Activated naive CD4-positive, alpha-beta T cell treated with anti-CD3 and anti-CD28 coated beads, Interleukin-2, amount 50 U/mL, for 72 hours (primary cell): Measurements from ENCODE around the gene TEPSIN. TPM values are rescaled to one million over a fixed set of nuclear protein-coding genes. Genes with fewer than 3 reads are reported as not detected.
A peak's percentile ranks its signal among the peaks of the same experiment; 100 is the strongest.

Source experiments
- ATAC-seq, 2 donors: fragments of 150-1000 bp; cut with Tn5 transposase; 2 replicates each; pipeline ENCODE4 v1.10.0; 2021; ENCODE audit warnings: mild to moderate bottlenecking in 2 of 2, moderate library complexity in 2 of 2
- DNase-seq, 2 donors: peaks; one replicate each; pipeline ENCODE4 v3.0.0; 2021 to 2022; ENCODE audit warnings: low spot score in 2 of 2
- H3K27ac Mint-ChIP-seq, 2 donors: one replicate each; pipeline ENCODE4 v1.8.0; 2022; ENCODE audit warnings: mild to moderate bottlenecking in 2 of 2, mixed read lengths in 2 of 2
- H3K36me3 Mint-ChIP-seq, 2 donors: one replicate each; pipeline ENCODE4 v1.8.0; 2022; ENCODE audit warnings: mixed read lengths in 2 of 2
- H3K9me3 Mint-ChIP-seq, 2 donors: one replicate each; pipeline ENCODE4 v1.8.0; 2022; ENCODE audit warnings: mixed read lengths in 2 of 2
- total RNA-seq, 2 donors: library from RNA; stranded (reverse); gene quantifications; one replicate each; pipeline ENCODE4 v1.2.3, GENCODE V29; 2022

The TEPSIN gene
- total RNA-seq, 2 donors from 2014 or later = 23.2 to 38.7 TPM

- DNase-seq (no peak), ATAC-seq (peak in 1 of 2 donors; percentile 13)
- peak overlapping the region; percentile 21 to 79 for H3K27ac Mint-ChIP-seq
- peaks cover 2 to 12% of the 10 kb centered on the region in 2 donors for H3K36me3 Mint-ChIP-seq
- no peaks in the 10 kb centered on the region for H3K9me3 Mint-ChIP-seq
Observed at GRCh38 chr17:81245024-81245664, 6.3 kb upstream of the TEPSIN start.

DNA sequence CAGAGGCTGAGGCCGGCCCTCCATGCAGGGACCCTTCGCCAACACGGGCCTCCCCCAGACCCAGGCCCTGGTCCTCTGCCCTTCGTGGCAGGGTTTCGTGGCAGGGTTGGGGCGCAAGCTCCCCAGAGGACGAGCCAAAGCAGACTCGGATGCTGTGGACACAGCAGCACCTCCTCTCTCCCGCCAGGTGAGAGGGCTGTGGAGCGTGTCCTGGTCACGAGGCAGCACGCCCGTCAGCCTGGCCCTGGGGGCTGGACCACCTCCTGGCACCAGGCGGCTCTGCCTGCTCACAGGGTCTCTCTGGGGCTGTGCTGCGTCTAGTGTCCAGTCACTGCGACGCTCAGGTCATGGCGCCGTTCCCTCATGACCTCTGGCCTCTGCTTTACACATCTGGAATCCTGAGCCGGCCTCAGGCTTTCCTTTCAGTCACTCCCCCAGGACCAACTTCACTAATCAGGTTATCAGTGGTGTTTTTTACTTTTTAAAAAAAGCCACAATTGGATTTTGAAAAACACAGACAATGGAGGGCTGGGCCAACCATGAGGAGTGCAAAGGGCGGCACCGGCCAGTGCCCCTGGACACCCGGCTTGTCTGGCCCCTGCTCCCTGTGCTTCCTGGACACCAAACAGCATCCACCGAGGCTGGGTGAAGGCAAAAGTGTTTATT is 5.6 kb upstream of the TEPSIN start:
- Mint-ChIP-seq H3K36me3 (peaks cover 8 to 18% of the 10 kb centered on the region in 2 donors), H3K9me3 (no peaks in the 10 kb centered on the region), H3K27ac (peak overlapping the region; percentile 21 to 79)
- no peak for ATAC-seq
- DNase-seq = no peak

GRCh38 chr17:81243333-81243664 is 4.4 kb upstream of the TEPSIN start:
- Mint-ChIP-seq H3K27ac (no peak overlapping the region), H3K9me3 (no peaks in the 10 kb centered on the region), H3K36me3 (peaks cover 8 to 18% of the 10 kb centered on the region in 2 donors)
- ATAC-seq = no peak
- DNase-seq = no peak

GRCh38 chr17:81242421-81243332 is 3.8 kb upstream of the TEPSIN start:
- ATAC-seq = no peak
- DNase-seq = no peak
- Mint-ChIP-seq H3K36me3 (peaks cover 8 to 18% of the 10 kb centered on the region in 2 donors), H3K27ac (peak overlapping the region in 1 of 2 donors; percentile 90), H3K9me3 (no peaks in the 10 kb centered on the region)

DNA sequence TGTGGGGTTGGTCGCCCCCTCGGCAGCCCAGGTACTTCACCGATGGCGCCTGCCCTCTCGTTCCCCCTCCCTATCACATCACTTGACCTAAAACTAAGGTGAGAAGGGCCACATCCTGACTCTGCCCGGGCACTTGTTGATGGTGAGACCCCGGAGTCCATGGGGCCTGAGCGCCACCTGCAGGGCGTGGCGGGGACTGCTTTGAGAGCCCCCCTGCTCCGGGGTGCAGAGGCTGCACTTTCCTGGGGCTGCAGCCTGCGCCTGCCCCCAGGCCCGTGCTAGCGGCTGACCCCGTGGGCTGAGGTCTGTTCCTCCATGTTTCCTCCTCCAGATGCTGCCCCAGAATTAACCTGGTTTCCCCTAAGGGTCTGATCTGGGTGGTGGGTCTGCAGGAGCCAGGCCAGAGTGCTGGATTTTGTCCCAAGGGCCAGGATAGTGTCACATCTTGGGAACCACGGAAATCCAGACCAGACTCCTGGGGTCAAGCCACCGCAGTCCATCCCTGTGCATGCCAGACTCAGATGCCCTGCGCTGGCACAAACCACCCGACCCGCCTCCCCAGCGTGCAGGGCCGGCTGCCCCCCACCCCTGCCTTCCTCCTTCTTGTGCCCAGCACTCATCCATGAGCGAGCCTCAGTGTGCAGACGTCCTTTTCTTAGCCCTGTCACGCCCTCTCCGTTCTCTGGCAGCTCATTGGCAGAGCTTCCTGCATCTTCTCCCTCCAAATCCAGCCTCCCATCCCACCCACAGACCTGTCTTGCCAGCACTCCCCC is 3.0 kb upstream of the TEPSIN start:
- H3K27ac Mint-ChIP-seq = peak overlapping the region; percentile 41 to 90

DNA sequence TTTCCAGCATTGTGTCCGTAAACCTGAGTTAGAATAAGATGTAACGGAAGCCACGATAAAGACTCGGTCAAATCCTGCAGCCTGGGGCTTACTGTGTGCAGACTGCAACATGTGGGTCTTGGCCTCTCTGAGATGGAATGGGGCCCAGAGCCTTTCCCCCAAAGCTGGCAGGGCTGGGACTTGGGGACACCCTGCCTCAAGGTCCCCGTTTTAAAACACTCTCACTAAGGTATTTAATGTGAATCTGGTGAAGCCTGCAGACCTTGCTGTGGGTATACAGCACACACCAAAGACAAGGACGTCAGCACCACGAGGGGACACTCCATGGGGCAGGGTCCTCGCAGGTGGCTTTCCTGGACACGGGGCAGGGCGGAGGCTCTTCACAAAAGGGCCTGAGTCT is 2.3 kb upstream of the TEPSIN start:
- ATAC-seq = no peak
- Mint-ChIP-seq H3K36me3 (peaks cover 8 to 18% of the 10 kb centered on the region in 2 donors), H3K9me3 (no peaks in the 10 kb centered on the region), H3K27ac (peak overlapping the region; percentile 65 to 91)
- no peak for DNase-seq

More for the DNA sequence above, 3.0 kb upstream of the TEPSIN start:
- ATAC-seq (no peak), DNase-seq (peak in 1 of 2 donors; percentile 84)
- peaks cover 8 to 18% of the 10 kb centered on the region in 2 donors for H3K36me3 Mint-ChIP-seq
- H3K9me3 Mint-ChIP-seq = no peaks in the 10 kb centered on the region

GRCh38 chr17:81240761-81241160 is 1.9 kb upstream of the TEPSIN start:
- no peak for ATAC-seq
- Mint-ChIP-seq H3K27ac (peak overlapping the region; percentile 65 to 91), H3K36me3 (peaks cover 8 to 18% of the 10 kb centered on the region in 2 donors), H3K9me3 (no peaks in the 10 kb centered on the region)
- DNase-seq = no peak

DNA sequence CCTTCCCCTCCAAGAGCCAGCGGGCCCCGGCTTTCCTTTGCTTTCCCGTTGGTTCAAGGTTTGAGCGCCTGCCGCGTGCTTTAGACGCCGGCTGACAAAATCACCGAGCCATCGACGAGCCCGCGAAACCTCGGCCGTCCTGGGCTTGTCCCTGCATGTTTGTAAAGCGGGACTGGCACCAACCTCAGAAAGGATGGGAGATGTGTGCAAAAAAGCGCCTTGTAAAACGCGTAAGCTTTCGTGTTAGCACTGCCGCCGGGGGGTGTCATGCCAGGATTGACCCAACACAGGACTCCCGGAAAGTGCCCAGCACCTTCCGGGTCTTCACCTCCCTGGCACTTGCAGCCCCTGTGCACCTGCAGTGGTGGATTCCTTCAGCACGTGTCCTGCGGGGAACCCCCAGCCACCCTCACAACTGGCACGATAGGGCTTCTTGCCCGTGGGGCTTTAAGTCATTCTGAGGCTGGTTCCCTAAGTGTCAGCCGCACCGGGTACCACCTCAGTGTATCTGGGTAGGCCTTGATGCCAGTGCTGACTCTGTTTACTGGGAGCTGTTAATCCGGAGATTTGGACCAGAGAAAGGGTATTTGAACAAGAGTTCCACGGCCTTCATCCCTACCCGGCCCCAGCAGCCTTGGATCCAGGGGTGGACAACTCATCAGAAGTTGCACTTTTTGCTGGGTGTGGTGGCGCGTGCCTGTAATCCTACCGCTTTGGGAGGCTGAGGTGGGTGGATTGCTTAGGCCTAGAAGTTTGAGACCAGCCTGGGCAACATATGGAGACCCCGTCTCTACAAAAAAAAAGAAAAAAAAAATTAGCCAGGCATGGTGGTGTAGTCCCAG is 1.1 kb upstream of the TEPSIN start:
- peaks cover 8 to 18% of the 10 kb centered on the region in 2 donors for H3K36me3 Mint-ChIP-seq
- peak overlapping the region; percentile 91 to 99 for H3K27ac Mint-ChIP-seq

DNA sequence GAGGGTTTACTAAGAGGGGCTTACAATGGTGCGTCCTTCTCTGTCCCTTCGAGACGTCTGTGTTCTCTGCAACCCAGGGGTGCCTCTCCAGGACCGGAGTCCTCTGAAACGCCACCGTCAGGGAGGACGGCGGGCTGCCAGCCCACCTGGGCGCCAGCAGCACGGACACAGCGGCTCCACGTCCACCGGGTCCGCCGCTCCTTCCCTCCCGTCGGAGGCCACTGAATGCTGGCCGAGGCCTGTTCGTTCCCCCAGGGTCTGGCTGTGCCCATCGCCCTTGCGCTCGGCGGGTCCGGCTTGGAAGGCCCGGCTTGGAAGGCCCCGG is 403 bp downstream of the TEPSIN start:
- DNase-seq (peak in 1 of 2 donors; percentile 37), ATAC-seq (no peak)
- Mint-ChIP-seq H3K9me3 (no peaks in the 10 kb centered on the region), H3K27ac (peak overlapping the region in 1 of 2 donors; percentile 91), H3K36me3 (peaks cover 8 to 18% of the 10 kb centered on the region in 2 donors)

More for the DNA sequence above, 1.1 kb upstream of the TEPSIN start:
- DNase-seq (peak in 1 of 2 donors; percentile 31), ATAC-seq (no peak)
- no peaks in the 10 kb centered on the region for H3K9me3 Mint-ChIP-seq

GRCh38 chr17:81237591-81238489 is 1.0 kb downstream of the TEPSIN start:
- H3K27ac Mint-ChIP-seq = peak overlapping the region; percentile 9 to 23

DNA sequence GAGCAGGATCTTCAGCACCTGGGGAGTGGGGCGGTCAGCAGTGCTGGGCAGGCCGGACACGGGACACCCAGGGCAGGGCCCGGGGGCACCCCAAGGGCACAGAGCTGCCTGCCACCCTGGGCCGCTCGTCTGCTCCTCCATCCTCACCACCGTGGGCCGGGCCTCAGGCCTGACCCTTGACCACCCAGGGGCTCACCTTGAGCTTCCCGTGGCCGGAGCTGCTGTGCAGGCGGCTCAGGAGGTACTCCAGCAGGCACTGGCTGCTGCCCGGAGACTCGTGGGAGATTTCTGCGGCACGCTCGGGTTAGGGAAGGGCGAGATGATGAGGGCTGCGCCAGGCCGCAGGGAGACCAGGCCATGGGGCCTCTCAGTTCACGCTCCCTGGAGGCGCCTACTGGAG is 2.1 kb downstream of the TEPSIN start:
- no peak for ATAC-seq

More at GRCh38 chr17:81237591-81238489, 1.0 kb downstream of the TEPSIN start:
- DNase-seq (no peak), ATAC-seq (no peak)
- Mint-ChIP-seq H3K9me3 (no peaks in the 10 kb centered on the region), H3K36me3 (peaks cover 8 to 18% of the 10 kb centered on the region in 2 donors)

GRCh38 chr17:81235822-81236740 is 2.8 kb downstream of the TEPSIN start:
- H3K27ac Mint-ChIP-seq = no peak overlapping the region
- DNase-seq (no peak), ATAC-seq (no peak)
- peaks cover 8% of the 10 kb centered on the region in 2 donors for H3K36me3 Mint-ChIP-seq
- H3K9me3 Mint-ChIP-seq = no peaks in the 10 kb centered on the region

More for the DNA sequence above, 2.1 kb downstream of the TEPSIN start:
- no peak for DNase-seq
- Mint-ChIP-seq H3K36me3 (peaks cover 8 to 12% of the 10 kb centered on the region in 2 donors), H3K9me3 (no peaks in the 10 kb centered on the region), H3K27ac (no peak overlapping the region)

DNA sequence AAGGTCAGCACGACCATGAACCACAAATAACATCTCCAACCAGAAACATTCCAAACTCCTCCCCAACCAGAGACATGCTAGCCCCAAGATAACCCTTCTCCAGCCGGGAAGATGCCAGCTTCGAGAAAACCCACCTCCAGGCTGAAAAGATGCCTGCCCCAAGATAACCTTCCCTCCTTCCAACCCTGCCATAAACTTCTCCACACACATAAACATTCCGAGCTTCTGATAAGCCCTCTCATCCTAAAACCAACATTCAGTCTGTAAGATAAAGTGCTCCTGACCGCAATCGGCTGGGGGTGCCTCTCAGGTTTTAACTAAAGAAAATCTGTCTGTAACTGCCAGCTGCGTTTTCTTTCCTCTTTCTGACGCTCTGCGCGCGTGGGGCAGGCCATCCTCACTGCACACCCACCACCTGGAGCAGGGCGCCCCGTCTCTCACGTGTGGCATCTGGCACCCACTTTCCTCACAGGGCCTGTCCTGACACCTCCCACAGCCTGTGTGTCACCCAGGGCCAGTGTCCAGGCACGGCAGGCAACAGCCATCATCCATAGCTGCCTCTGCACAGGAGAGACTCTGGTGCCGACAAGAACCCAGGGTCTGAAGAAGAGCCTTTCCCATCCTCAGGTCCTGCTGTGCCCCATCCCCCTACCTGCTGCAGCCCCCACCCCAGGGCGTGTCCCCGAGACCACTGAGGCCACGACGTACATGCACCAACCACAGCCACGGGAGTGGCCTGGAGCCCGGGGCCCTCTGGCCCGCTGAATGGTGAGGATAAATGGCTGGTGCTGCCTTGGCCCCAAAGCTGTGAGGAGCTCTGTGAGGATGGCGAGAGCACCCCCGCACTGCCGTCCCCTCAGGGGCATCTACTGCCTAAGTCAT is 3.7 kb downstream of the TEPSIN start:
- ATAC-seq (no peak), DNase-seq (no peak)
- Mint-ChIP-seq H3K9me3 (no peaks in the 10 kb centered on the region), H3K27ac (peak overlapping the region in 1 of 2 donors; percentile 15), H3K36me3 (peaks cover 7% of the 10 kb centered on the region in 2 donors)
